Measurements from ENCODE around the gene ACE.

Gene ACE

DNA sequence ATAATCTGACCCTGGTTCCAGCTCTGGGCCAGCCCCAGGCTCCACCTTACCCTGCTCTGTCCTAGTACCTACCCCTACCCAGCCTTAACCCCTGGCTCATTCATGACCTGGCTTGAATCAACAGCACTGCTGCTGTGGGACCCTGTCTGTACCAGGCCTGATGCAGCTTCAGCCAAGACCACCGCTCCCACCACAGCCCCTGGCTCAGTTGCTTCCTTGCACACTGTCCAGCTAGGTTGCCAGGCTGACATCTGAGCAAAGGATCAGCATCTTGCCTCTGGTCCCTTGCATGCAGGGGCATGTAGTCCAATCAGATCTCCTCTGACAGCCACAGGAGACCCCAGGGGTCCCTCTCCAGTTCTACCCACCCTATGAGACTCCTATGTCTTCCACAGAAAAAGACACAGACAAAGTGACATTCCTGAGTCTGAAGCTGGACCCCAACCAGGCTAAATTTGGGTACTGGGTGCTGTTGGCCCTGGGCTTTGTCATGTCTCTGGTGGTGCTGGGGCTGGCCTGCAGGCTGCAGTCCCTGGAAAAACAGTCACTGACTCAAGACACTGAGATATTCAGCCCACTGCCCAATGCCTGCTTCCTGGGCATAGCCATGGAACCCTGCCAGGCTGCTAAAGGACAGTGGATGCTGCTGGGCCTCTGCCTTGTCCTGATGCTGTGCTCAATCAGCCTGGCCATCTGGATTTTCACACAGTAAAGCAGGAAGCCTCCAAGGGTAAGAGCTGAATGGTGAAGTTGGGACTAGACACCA is 42.4 kb downstream of the ACE start:
- no peak for DNase-seq

GRCh38 chr17:63519972-63520882 is 43.4 kb downstream of the ACE start:
- DNase-seq: peak; percentile 26

DNA sequence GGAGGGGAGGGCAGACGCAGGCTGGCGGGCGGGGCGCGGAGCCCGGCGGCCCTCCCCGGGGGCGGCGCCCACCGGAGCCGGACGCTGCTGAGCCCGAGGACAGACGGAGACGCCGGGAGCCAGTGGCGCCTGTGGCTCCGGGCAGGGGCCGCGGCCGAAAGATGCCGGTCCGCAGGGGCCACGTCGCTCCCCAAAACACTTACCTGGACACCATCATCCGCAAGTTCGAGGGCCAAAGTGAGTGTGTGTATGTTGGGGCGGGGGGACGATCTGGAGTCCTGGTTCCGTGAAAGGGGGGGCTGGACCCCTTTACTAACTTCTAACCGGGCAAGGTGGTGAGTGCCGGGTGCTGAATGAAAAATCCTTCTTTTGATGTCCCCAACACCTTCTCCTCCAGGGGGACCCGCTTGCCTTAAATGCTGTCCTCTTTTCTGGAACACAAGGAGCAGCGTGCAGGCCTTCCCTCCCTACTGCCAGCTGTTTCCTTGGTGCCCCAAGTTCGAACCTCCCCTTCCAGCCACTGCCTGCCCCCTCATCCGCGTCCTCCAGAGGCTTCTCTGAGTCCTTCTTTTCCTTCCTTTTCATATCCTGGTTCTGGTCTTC is 46.5 kb downstream of the ACE start, which contains the start of gene KCNH6:
Gene KCNH6 (plus strand): TSS at position 106 of the 603 bp plus-strand sequence. CDS start 56 bp downstream, at position 162.
- no peak for DNase-seq

DNA sequence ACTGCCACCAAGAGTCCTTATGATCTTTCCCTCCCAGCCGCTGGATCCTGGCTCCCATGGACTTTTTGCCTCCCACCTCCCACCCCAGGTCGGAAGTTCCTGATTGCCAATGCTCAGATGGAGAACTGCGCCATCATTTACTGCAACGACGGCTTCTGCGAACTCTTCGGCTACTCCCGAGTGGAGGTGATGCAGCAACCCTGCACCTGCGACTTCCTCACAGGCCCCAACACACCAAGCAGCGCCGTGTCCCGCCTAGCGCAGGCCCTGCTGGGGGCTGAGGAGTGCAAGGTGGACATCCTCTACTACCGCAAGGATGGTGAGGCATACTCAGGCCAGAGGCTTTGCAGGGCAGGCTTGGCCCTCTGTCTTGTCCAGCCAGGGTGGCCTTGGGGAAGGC is 47.2 kb downstream of the ACE start:
- no peak for DNase-seq

GRCh38 chr17:63525190-63525946 is 48.5 kb downstream of the ACE start:
- no peak for DNase-seq

GRCh38 chr17:63526861-63527260 is 50.0 kb downstream of the ACE start:
- no peak for DNase-seq

GRCh38 chr17:63528183-63528582 is 51.3 kb downstream of the ACE start:
- DNase-seq: no peak

GRCh38 chr17:63529711-63530556 is 53.1 kb downstream of the ACE start:
- DNase-seq: no peak

DNA sequence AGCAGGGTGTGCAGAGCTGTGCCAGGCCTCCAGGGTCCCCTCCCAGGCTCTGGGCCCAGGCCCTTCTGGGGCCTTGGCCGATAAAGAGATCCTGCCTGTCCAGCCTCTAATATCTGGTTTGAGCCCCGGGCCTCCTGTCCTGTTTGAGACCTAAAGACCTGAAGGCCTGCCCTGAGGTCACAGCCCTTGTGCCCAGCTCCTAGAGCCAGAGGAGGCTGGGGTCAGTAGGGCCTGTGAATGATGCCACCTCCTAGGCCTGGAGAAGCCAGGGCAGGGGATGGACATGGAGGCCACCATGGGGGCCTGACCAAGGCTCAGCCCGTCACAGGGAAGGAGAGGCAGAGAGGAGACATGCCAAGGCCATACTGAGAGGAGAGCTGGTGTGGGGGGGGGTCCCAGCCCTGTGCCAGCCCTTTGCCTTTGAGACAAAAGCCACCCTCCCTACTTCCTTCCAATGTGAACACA is 53.7 kb downstream of the ACE start:
- no peak for DNase-seq

DNA sequence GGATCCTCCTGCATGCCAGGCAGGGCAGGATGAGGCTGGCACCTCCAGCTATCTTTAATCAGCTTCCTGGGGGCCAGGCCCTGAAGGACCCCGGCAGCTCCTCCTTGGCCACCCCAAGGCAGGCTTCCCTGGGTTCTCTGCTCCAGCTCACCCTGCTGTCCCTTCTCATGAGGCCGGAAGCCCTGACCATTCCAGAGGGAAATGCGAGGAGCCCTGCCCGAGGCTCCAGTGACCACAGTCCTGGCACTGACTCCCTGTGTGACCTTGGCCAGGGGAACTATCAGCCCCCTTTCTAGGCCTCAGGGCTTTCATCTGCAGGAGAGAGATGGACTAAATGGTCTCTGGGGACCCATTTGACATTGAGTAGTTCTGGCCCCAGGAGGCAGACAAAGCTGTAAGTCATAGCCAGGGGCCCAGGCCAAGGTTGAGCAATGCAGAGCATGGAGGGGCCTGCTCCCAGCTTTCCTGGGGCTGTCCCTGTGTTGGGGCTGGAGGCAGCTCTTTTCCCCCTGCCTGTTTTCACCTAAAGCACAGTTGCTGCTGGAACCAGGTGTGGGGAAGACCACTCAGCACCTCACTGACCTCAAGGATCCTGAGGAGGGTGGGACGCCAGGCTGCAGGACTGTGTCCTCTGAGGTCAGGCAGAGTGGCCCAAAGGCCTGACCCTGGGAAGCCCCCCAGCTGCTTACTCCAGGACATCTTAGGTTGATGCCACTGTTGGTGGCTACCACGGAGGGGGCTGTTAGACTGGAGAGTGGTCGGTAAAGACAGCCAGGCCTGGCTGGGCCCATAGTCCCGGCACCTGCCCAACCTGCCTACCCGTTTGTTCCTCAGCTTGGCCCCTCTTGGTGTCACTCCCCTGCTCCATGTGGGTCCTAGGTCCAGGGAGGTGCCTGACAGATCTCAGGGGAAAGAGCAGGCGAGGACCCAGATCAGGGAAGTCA is 54.4 kb downstream of the ACE start:
- no peak for DNase-seq

DNA sequence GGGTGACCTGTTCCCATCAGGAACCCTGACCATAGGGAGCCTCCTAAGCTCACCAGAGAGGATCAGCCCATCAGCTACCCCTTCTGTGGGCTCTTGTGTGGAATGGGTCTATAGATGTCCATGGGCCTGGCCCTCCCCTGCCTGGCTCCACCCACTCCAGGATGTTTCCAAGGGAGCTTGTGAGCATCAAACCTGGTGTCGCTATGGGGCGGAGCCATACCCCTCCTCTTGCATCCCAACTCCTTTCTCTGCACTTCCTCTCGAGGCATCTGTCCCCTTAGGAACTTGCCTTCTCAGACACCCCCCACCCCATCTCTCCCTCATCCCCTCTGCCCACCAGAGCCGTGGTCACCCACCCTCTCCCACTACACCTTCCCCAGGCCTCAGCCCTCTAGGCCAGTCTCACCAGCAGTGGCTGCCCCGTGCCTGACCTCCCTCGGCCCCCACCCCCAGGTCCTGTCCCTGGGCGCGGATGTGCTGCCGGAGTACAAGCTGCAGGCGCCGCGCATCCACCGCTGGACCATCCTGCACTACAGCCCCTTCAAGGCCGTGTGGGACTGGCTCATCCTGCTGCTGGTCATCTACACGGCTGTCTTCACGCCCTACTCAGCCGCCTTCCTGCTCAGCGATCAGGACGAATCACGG is 56.7 kb downstream of the ACE start:
- DNase-seq: no peak

DNA sequence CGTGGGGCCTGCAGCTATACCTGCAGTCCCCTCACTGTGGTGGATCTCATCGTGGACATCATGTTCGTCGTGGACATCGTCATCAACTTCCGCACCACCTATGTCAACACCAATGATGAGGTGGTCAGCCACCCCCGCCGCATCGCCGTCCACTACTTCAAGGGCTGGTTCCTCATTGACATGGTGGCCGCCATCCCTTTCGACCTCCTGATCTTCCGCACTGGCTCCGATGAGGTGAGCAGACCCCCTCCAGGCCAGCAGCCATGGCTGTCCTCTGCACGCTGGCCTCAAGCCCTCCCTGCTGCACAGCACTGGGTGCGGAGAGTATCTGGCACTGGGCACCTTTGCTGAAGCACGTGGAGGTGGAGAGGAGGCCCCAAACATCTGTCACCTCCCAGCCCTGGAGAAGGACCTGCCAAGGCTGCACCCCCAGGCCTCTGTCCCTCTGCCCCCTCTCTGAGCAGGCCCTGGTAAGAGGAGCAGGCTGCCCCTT is 57.3 kb downstream of the ACE start:
- no peak for DNase-seq

DNA sequence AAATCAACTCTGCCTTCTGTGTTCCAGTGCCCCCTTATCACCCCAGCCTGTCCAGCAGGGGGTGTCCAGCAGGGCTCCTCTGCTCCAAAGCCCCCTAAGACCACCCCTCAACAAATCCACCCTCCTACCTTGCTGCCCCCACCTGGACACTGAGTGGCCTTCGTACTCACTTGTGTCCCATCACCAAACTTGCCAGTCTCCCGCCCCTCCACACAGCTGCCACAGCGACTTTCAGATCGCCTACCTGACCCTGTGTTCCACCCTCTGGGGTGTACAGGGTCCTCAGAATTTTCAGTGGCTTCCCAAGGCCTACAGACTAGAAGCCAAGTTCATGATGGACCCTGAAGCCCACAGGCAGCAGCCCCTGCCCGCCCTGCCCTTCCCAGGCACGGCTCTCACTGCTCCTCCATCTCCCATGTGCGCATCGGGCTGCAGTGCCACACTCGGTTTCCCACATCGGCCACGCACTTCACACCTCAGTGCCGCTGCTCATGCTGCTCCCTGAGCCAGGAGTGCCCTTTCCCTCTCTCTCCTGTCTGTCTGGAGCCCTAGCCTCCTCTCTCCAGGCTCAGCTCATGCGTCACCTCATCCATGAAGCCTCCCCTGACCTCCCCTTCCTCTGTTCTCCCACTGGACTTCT is 58.1 kb downstream of the ACE start:
- DNase-seq: no peak

GRCh38 chr17:63535640-63536039 is 58.8 kb downstream of the ACE start:
- DNase-seq: no peak

DNA sequence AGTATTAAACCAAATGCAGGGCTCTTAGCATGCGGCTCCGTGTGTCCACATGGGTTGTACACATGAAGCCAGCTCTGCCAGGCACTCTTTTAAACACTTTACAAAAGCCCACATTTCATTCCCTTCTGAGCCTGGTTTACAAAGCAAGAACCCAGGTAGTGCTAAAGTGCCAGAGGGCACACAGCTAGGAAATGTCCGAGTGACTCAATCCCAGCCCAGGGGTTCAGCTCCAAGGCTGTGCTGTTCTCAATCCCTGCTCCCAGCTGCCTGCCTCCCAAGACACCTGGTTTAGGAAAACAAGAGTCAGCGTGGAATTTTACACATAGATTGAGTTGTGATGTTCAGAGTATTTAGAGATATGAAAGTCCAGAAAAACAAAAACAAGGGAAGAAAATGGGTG is 60.1 kb downstream of the ACE start:
- DNase-seq: no peak

DNA sequence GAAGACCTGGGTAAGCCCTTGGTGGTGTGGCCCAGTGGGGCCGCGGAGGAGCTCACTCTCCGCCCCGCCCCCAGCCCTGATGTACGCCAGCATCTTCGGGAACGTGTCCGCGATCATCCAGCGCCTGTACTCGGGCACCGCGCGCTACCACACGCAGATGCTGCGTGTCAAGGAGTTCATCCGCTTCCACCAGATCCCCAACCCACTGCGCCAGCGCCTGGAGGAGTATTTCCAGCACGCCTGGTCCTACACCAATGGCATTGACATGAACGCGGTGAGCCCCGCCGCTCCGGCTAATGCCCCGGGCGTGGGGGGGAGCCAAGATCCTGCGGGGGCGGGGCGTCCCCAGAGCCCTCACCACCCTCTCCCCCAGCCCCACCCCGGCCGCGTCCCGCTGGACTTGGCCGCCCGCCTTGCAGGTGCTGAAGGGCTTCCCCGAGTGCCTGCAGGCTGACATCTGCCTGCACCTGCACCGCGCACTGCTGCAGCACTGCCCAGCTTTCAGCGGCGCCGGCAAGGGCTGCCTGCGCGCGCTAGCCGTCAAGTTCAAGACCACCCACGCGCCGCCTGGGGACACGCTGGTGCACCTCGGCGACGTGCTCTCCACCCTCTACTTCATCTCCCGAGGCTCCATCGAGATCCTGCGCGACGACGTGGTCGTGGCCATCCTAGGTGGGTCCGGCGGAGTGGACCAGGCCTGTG is 61.3 kb downstream of the ACE start:
- DNase-seq: no peak

GRCh38 chr17:63538693-63539595 is 62.1 kb downstream of the ACE start:
- no peak for DNase-seq

- DNase-seq: no peak
These were observed 63.7 kb downstream of the ACE start for GRCh38 chr17:63540590-63540989.

Measured in NCI-H1417 treated with DMSO at 0.1 percent for 48 hours (cell line).